Activated CD8-positive, alpha-beta memory T cell treated with anti-CD3 and anti-CD28 coated beads, Interleukin-2, amount 10 ng/mL, durations not matched to agents 7 days and 5 days (primary cell): ENCODE measurements around the gene PRAC1. TPM values are rescaled to one million over a fixed set of nuclear protein-coding genes. Genes with fewer than 3 reads are reported as not detected.

ENCODE experiments used
- ATAC-seq: fragments of 150-1000 bp; cut with Tn5 transposase; one replicate; pipeline ENCODE4 v1.10.0; 2021; ENCODE audit warnings: moderate library complexity
- CTCF ChIA-PET: fragments of 350-600 bp; sonication (Branson Sonifier 250); formaldehyde crosslinking; loops from one replicate; lab custom pipeline; 2021; ENCODE audit warnings: antibody characterized with exemption; lab: Charles Lee
- DNase-seq: peaks from one replicate; pipeline ENCODE4 v3.0.0-alpha.2; 2020
- H3K27ac Mint-ChIP-seq: one replicate; pipeline ENCODE4 v1.8.0; 2021; ENCODE audit warnings: mild to moderate bottlenecking, mixed read lengths
- H3K27me3 Mint-ChIP-seq: one replicate; pipeline ENCODE4 v1.8.0; 2021; ENCODE audit warnings: mixed read lengths
- H3K36me3 Mint-ChIP-seq: one replicate; pipeline ENCODE4 v1.8.0; 2021; ENCODE audit warnings: mild to moderate bottlenecking, mixed read lengths
- H3K4me1 Mint-ChIP-seq: one replicate; pipeline ENCODE4 v1.8.0; 2021; ENCODE audit warnings: mixed read lengths
- H3K4me3 Mint-ChIP-seq: one replicate; pipeline ENCODE4 v1.8.0; 2021; ENCODE audit warnings: mild to moderate bottlenecking, moderate library complexity, mixed read lengths
- H3K9me3 Mint-ChIP-seq: one replicate; pipeline ENCODE4 v1.8.0; 2022; ENCODE audit warnings: low read depth, mixed read lengths
- total RNA-seq, 2 experiments: library from RNA; stranded (reverse); gene quantifications; one replicate each; pipeline ENCODE4 v1.2.3, GENCODE V29; 2021

PRAC1 gene
- total RNA-seq, result not detected

GRCh38 chr17:48722201-48722907, at the start of gene PRAC1:
TSS of gene PRAC1 (minus strand) at chr17:48722518. CDS start at chr17:48722392, 126 bp downstream.
- DNase-seq (no peak), ATAC-seq (no peak)
- H3K27me3 Mint-ChIP-seq, result peaks cover 96% of the 10 kb centered on the region
- CTCF ChIA-PET, result interaction anchor here (0.7 to 4.6 kb wide), 10 partner anchors 12 to 310 kb away, joined by 3 to 56 read pairs (median 14); no protein-coding TSS in a partner anchor
- H3K36me3 Mint-ChIP-seq, result peaks cover 5% of the 10 kb centered on the region
- H3K27ac Mint-ChIP-seq, result no peak within 1 kb of the TSS
- H3K4me1 Mint-ChIP-seq, result peaks cover 31% of the 10 kb centered on the region
- no peaks in the 10 kb centered on the region for H3K9me3 Mint-ChIP-seq
- H3K4me3 Mint-ChIP-seq, result no peak within 1 kb of the TSS

DNA sequence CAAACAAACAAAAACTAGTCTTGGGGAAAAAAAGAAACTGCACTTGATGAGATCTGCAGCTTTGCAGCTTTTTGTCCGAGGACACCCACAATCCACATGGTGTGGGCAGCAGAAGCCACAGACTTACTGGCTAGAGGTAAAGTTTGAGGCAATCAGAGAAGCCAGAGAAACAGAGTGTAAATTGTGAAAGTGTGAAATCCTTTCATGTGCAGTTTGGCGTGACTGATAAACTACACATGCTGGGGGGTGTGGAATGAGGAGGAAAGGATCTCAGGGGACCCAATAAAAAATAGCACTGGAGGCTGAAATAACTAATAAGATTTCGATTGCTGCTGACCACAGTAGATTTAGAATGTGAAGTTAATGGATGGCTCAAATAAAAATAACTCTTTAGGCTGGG, 48.6 kb upstream of the PRAC1 start:
- Mint-ChIP-seq H3K27me3 (peaks cover 49% of the 10 kb centered on the region), H3K36me3 (no peaks in the 10 kb centered on the region), H3K9me3 (no peaks in the 10 kb centered on the region), H3K27ac (no peak overlapping the region), H3K4me3 (no peak overlapping the region), H3K4me1 (peaks cover 8% of the 10 kb centered on the region)
- DNase-seq, result no peak
- ATAC-seq, result no peak
- CTCF ChIA-PET, result interaction anchor here (1.0 to 1.9 kb wide), 2 partner anchors 11 to 108 kb away, joined by 3 to 5 read pairs; no protein-coding TSS in a partner anchor

- Mint-ChIP-seq H3K9me3 (no peaks in the 10 kb centered on the region), H3K4me3 (no peak overlapping the region), H3K27ac (no peak overlapping the region), H3K4me1 (peaks cover 8% of the 10 kb centered on the region), H3K27me3 (peaks cover 55% of the 10 kb centered on the region), H3K36me3 (no peaks in the 10 kb centered on the region)
- no peak for ATAC-seq
- DNase-seq, result no peak
- CTCF ChIA-PET, result interaction anchor here (0.7 to 2.7 kb wide), 4 partner anchors 22 to 110 kb away, joined by 3 to 10 read pairs (median 6); no protein-coding TSS in a partner anchor
These were observed 46.8 kb upstream of the PRAC1 start for GRCh38 chr17:48769009-48769675.

DNA sequence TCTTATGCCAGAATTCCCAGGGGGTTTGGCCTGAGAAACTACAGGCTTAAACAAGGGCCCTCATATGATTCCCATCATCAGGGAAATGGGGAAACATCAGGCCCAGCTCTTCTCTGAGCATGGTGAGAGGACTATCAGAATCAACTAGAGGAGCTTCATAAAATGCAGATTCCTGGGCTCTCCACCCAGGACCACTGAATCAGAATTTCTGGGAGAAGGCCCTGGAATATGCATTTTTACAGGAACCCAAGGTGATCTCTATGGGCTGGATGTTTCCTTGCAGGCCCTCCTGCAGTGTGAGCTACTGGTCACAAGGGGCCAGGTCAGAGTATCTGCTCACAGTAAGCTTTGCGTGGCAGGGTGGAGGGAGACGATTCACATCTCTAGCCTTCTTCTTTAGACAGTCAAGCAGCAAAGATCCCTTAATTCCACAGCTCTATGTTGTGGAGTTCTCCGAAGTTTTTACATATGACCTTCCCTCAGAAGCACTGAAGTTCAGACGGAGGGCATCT, 45.0 kb upstream of the PRAC1 start:
- Mint-ChIP-seq H3K9me3 (no peaks in the 10 kb centered on the region), H3K27ac (no peak overlapping the region), H3K36me3 (no peaks in the 10 kb centered on the region), H3K4me3 (no peak overlapping the region), H3K27me3 (peaks cover 64% of the 10 kb centered on the region), H3K4me1 (peaks cover 6% of the 10 kb centered on the region)
- CTCF ChIA-PET, result interaction anchor here (0.8 to 2.7 kb wide), 5 partner anchors 43 to 117 kb away, joined by 3 to 8 read pairs (median 4); no protein-coding TSS in a partner anchor
- DNase-seq, result no peak
- ATAC-seq, result no peak

DNA sequence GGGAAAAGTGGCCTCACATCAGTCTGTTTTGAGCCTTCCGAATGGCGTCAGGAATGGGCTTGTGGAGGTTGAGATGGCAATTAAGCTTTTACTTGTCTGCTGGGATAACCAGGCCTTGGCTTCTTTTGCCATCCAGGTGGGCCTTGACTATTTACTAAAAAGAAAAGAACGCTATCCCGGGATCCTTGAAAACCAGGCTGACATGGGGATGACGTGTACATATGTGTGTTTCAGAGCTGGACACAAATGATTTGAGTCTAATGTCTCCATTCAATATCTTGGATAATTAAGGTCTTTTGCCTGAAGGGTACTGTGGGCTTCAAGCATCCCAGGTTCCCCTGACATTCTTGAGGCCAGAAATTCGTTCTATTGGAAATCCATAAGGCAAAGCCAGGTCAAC, 38.8 kb upstream of the PRAC1 start:
- no peak overlapping the region for H3K27ac Mint-ChIP-seq
- no peaks in the 10 kb centered on the region for H3K4me1 Mint-ChIP-seq
- H3K4me3 Mint-ChIP-seq, result no peak overlapping the region
- H3K36me3 Mint-ChIP-seq, result no peaks in the 10 kb centered on the region
- H3K9me3 Mint-ChIP-seq, result no peaks in the 10 kb centered on the region
- CTCF ChIA-PET, result no interaction called here
- DNase-seq (no peak), ATAC-seq (no peak)
- peaks cover 82% of the 10 kb centered on the region for H3K27me3 Mint-ChIP-seq

GRCh38 chr17:48760411-48760810, 38.1 kb upstream of the PRAC1 start:
- ATAC-seq, result no peak
- H3K27ac Mint-ChIP-seq, result no peak overlapping the region
- no peaks in the 10 kb centered on the region for H3K4me1 Mint-ChIP-seq
- CTCF ChIA-PET, result no interaction called here
- H3K9me3 Mint-ChIP-seq, result no peaks in the 10 kb centered on the region
- DNase-seq, result no peak
- H3K27me3 Mint-ChIP-seq, result peaks cover 82% of the 10 kb centered on the region
- no peaks in the 10 kb centered on the region for H3K36me3 Mint-ChIP-seq
- no peak overlapping the region for H3K4me3 Mint-ChIP-seq

DNA sequence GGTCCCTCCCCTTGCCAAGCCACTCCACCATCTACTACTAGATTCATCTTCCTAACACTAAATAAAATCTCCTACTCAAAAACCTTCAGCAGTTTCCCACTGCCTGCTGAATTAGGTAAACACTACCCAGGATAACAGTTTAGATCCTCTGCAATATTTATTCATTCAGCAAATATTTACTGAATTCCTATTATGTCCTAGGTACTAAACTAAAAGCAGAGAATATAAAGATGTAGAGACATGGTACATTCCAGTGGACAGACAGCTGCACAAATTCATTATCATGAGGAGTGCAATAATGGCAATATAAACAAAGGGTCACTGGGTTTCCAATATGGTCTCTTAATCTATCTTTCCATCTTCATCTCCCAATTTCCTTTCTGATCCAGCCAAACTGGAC, 37.0 kb upstream of the PRAC1 start:
- ATAC-seq, result no peak
- CTCF ChIA-PET, result interaction anchor here (1.2 to 1.3 kb wide), 2 partner anchors 81 to 270 kb away, joined by 3 read pairs; no protein-coding TSS in a partner anchor
- Mint-ChIP-seq H3K27ac (no peak overlapping the region), H3K36me3 (no peaks in the 10 kb centered on the region), H3K27me3 (peaks cover 83% of the 10 kb centered on the region), H3K9me3 (no peaks in the 10 kb centered on the region), H3K4me1 (no peaks in the 10 kb centered on the region), H3K4me3 (no peak overlapping the region)
- DNase-seq, result no peak

GRCh38 chr17:48757524-48757961, 35.2 kb upstream of the PRAC1 start:
- H3K4me3 Mint-ChIP-seq, result no peak overlapping the region
- H3K9me3 Mint-ChIP-seq, result no peaks in the 10 kb centered on the region
- ATAC-seq, result no peak
- CTCF ChIA-PET, result interaction anchor here (0.9 to 1.2 kb wide), 3 partner anchors 8 to 21 kb away, joined by 3 read pairs; no protein-coding TSS in a partner anchor
- no peaks in the 10 kb centered on the region for H3K4me1 Mint-ChIP-seq
- no peak overlapping the region for H3K27ac Mint-ChIP-seq
- H3K27me3 Mint-ChIP-seq, result peaks cover 84% of the 10 kb centered on the region
- H3K36me3 Mint-ChIP-seq, result no peaks in the 10 kb centered on the region
- no peak for DNase-seq

DNA sequence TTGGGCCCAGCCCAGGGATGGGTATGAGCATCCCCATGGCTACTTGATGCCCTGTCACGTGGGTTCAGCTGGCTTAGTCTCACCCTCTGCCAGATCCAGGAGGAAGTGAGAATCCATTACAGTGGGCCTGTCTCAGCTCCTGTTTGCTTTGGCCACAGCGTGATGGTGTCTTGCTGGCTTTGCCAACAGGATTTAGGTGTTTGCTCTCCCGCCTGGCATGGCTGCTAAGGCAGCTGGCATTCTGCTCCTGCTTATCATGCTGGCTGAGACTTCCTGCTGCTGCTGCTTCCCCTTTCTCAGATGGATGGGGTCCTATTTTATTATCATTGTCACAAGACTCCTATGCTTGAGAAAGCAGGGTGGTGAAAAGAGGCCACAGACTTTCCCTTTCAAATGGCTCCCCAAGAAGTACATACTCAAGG, 34.5 kb upstream of the PRAC1 start:
- DNase-seq (no peak), ATAC-seq (no peak)
- Mint-ChIP-seq H3K4me1 (no peaks in the 10 kb centered on the region), H3K27ac (no peak overlapping the region), H3K36me3 (no peaks in the 10 kb centered on the region), H3K27me3 (peaks cover 84% of the 10 kb centered on the region), H3K4me3 (no peak overlapping the region), H3K9me3 (no peaks in the 10 kb centered on the region)
- CTCF ChIA-PET, result interaction anchor here (1.2 to 2.2 kb wide), 2 partner anchors 33 to 83 kb away, joined by 4 to 8 read pairs; no protein-coding TSS in a partner anchor

GRCh38 chr17:48755356-48755755, 33.0 kb upstream of the PRAC1 start:
- Mint-ChIP-seq H3K27me3 (peaks cover 86% of the 10 kb centered on the region), H3K36me3 (no peaks in the 10 kb centered on the region), H3K9me3 (no peaks in the 10 kb centered on the region)

DNA sequence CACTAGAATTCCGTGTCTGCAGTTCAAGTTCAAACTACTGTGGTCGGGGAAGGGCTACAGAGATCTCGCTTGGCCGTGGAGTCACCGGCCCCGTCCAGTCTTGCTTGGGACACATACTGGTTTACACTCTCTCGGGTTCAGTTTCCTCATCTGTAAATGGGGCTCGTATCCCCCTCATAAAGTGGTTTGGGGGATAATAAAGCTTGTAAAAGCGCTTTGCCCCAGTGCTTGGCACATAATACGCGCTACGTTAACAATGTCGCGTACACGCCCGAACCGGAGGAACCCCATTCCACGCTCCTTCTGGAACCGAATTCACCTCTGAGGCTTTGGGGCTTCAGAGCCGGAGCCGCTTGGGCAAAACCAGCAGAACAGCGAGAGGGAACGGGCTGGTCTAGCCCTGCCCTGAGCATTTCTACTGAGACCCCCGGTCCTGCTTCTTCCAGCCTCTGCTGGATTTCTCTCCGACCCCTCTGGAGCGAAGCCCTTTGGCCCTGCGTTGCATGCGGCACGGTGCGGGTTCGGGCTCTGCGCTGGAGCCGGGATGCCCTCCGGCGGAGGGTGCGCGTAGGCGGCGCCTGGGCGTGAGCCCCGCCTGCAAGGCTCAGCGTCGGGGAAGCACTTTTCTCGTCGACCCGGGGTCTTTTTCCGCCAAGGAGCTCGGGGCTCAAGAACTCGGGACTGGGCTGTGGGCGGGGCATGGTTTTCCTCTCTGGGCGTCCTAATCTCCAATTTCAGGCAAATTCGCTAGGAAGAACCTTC, 32.4 kb upstream of the PRAC1 start:
- CTCF ChIA-PET, result interaction anchor here (2.0 kb wide), 1 partner anchor 30 kb away, joined by 17 read pairs; no protein-coding TSS in a partner anchor
- ATAC-seq (no peak), DNase-seq (no peak)
- Mint-ChIP-seq H3K4me1 (no peaks in the 10 kb centered on the region), H3K36me3 (no peaks in the 10 kb centered on the region), H3K27ac (no peak overlapping the region), H3K4me3 (no peak overlapping the region), H3K27me3 (peaks cover 92% of the 10 kb centered on the region), H3K9me3 (no peaks in the 10 kb centered on the region)

More at GRCh38 chr17:48755356-48755755, 33.0 kb upstream of the PRAC1 start:
- ATAC-seq (no peak), DNase-seq (no peak)
- CTCF ChIA-PET, result interaction anchor here (1.2 to 2.2 kb wide), 2 partner anchors 31 to 81 kb away, joined by 4 to 8 read pairs; no protein-coding TSS in a partner anchor
- Mint-ChIP-seq H3K4me3 (no peak overlapping the region), H3K27ac (no peak overlapping the region), H3K4me1 (no peaks in the 10 kb centered on the region)

DNA sequence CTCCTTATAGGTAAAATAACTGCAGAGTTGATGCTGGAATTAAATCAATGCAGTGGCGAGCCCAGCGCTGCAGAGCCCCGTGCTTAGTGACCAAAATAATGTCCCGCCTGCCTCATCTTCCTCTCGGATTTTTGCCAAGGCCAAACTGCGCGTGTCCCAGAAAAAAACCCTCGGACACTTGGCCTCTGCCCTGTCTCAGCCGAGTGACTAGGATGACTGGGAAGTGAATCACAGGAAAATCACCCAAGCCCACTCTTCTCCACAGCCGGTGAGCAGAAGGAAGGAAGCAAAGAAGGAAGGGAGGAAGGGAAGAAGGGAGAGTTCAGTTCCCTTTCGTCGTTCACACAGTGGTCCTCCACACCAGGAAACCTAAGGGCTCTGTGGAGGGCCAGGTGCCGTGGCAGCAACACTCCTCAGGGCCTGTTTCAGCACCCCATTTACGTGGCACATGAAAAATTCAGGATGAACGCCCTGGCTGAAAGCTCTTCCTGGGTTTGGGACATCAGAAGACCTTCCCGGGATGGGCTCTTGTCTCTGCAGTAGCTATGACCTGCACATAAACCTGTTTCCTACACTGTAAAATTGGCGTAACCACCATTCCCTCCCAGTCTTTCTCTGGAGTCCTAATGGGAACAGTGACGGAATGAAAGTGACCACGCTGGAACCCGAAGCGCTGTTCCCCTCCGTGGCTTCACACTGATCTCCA, 31.6 kb upstream of the PRAC1 start:
- H3K36me3 Mint-ChIP-seq, result no peaks in the 10 kb centered on the region
- CTCF ChIA-PET, result interaction anchor here (1.2 to 2.0 kb wide), 3 partner anchors 30 to 82 kb away, joined by 3 to 17 read pairs (median 3); no protein-coding TSS in a partner anchor
- H3K4me3 Mint-ChIP-seq, result no peak overlapping the region
- no peak for ATAC-seq
- H3K4me1 Mint-ChIP-seq, result no peaks in the 10 kb centered on the region
- peaks cover 92% of the 10 kb centered on the region for H3K27me3 Mint-ChIP-seq
- H3K27ac Mint-ChIP-seq, result peak overlapping the region; percentile 5
- DNase-seq, result no peak
- H3K9me3 Mint-ChIP-seq, result no peaks in the 10 kb centered on the region
